VCaP (cell line): ENCODE measurements around the gene RNF112.

Source experiments
- H3K27ac ChIP-seq: fragments of 450-650 bp; 2 replicates; pipeline ENCODE4 v1.5.1; 2017
- CTCF ChIP-seq: fragments of 450-650 bp; conservative IDR thresholded peaks from 2 replicates; pipeline ENCODE4 v1.5.1; 2017; ENCODE audit warnings: mild to moderate bottlenecking, moderate library complexity

The RNF112 gene

DNA sequence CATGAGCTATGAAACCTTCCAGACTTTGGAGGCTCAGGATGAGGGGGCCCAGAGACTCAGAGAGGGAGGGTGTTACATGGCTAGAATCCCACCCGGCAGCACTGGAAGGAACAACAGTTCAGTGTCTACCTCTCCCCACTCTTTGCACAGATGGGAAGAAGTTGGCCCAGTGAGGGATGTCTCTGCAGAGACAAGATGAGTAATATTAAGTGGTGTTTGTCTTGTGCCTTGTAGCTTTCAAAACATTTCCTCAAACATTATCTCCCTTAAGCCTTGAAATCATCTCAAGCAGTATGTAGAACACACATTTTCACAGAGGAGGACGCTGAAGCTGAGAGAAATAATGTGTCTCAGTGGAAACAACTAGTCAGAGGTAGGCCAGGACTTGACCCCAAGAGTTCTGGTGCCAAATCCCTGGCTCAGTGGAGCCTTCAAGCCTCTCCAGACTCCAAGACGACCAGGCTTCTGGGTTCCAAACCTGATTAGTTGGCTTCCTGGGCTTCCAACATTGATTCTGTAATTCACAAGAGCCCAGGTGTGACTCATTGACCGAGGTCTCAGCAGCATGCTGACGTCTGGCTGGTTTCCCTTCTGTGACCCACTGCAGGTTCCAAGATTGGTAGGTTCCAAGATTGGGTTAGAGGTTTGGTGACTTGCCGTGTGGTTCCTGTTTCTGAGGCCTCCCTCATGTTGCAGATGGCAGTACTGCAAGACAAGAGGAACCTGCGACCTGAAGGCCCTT is 7.4 kb downstream of the RNF112 start:
- no peak overlapping the region for H3K27ac ChIP-seq
- no peak for TF ChIP-seq CTCF

GRCh38 chr17:19421219-19421618 is 10.2 kb downstream of the RNF112 start:
- no peak for TF ChIP-seq CTCF
- H3K27ac ChIP-seq: no peak overlapping the region

DNA sequence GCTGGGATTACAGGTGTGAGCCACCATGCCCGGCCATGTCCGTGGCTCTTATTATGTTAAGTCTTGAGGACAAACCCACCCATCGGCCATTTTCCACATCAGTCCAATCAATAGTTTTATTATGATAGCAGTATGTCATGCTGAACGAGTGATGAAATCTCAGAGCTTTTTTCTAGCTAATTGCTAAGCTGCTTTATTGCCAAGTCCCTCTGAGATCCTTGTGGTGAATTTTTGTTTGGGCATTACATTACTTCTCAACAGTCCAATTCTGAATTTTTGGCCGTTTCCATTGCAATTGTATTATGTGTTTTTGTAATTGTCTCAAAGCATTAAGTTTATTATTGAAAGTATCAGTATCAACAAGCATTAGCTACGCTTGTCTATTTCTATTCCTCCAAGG is 10.9 kb downstream of the RNF112 start:
- TF ChIP-seq CTCF: no peak

DNA sequence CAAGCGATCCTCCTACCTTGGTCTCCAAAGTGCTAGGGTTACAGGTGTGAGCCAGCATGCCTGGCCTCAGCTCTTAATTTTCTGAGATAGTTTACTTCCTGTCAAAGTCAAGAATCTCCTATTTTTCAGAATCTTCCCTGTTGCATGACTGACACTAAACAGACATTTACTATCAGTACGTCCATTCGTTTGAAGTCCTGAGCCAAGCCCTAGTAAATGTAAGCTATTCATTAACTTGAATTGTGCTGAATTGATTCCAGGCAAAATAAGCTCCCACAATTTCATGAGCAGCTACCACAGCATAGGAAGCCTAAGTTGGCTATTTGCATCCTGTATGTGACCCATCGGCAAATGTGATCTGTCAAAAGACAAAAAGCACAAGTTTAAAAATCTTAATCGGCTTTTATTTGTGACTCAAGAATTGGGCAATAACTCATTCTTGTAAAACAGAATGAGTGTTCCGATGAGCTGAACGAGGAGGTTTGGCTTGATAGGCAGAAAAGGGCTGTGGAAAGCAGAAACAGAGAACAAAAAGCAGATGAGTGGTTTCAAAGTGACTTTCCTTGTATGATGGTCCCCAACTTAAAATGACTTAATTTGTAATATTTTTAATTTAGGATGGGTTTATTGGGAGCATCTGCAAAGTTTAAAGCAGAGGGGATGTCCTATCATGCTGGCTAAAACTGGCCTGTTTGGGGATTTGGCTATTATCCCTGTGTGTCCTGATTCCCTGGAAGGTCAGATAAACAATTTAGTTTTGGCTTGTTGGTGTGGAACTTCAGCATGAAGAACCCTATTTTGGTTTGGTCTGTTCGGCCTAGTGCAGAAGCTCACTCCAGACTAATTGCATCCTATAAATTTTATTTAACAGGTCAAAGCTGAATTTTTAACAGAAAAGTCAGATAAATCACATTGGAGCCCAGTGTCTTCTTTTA is 14.2 kb downstream of the RNF112 start:
- no peak for TF ChIP-seq CTCF
- peak overlapping the region; percentile 58 for H3K27ac ChIP-seq

More for the DNA sequence above, 10.9 kb downstream of the RNF112 start:
- H3K27ac ChIP-seq: no peak overlapping the region

DNA sequence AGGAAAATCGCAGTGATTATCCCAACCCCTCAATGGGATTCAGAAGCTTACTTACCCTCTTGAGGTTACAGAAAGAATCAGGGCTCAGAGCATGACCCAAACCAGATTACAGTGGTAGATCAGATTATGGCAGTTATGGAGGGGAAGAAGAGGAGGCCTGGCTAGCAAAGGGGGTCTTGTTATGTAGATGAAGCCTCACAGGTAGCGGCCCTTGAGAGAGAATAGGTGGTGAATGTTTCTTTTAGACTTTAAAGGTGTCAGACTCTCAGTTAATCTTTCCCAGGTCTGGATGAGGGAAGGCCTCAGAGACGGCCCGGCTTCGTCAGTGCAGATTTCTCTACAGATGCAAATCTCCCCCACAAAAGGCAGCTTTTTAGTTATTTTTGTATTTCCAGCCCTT is 15.6 kb downstream of the RNF112 start:
- no peak overlapping the region for H3K27ac ChIP-seq
- TF ChIP-seq CTCF: no peak

GRCh38 chr17:19431691-19432090 is 20.7 kb downstream of the RNF112 start:
- H3K27ac ChIP-seq: no peak overlapping the region

More at GRCh38 chr17:19431691-19432090, 20.7 kb downstream of the RNF112 start:
- TF ChIP-seq CTCF: no peak
